SK-N-SH (cell line): Measurements from ENCODE around the gene PLEKHD1. TPM values are rescaled to one million over a fixed set of nuclear protein-coding genes. Genes with fewer than 3 reads are reported as not detected.

ENCODE experiments used
- CTCF ChIA-PET: fragments of 300-600, 350-600 bp; formaldehyde crosslinking; extraction: SDS; loops from one replicate; lab custom pipeline; 2021; lab: Yijun Ruan, JAX
- POLR2A ChIA-PET: fragments of 350-600 bp; sonication (Branson Sonifier 250); formaldehyde crosslinking; extraction: SDS; loops from one replicate; lab custom pipeline; 2020; ENCODE audit warnings: antibody characterized with exemption, inconsistent platforms; lab: Yijun Ruan, JAX
- DNase-seq: peaks from one replicate; pipeline ENCODE4 v3.0.0; 2012
- H2AFZ ChIP-seq: fragments of 200-600 bp; sonication (generic); 2 replicates; pipeline ENCODE4 v1.8.1; 2016; ENCODE audit warnings: antibody characterized with exemption, mild to moderate bottlenecking, low read depth
- H3F3A ChIP-seq: fragments of 200-600 bp; sonication (generic); replicated peaks from 2 replicates; pipeline ENCODE3; 2016; ENCODE audit warnings: antibody characterized with exemption, mild to moderate bottlenecking; ENCODE audit not compliant: insufficient read depth
- H3K27ac ChIP-seq, 2 experiments: fragments of 200-500 bp in 1 of 2; fragments of 200-600 bp in 1 of 2; sonication (Bioruptor generic) in 1 of 2; sonication (generic), shearing (Covaris generic) in 1 of 2; 2 replicates each; pipeline versions ENCODE4 v1.5.1 to v1.6.1; 2014 to 2016; ENCODE audit warnings: low read depth in 2 of 2, inconsistent platforms in 1 of 2, low read length in 1 of 2, mild to moderate bottlenecking in 1 of 2, mixed read lengths in 1 of 2
- H3K27me3 ChIP-seq: fragments of 200-600 bp; sonication (generic), shearing (Covaris generic); 2 replicates; pipeline ENCODE4 v1.6.1; 2016; ENCODE audit warnings: mixed run types; ENCODE audit not compliant: insufficient read depth
- H3K36me3 ChIP-seq, 2 experiments: fragments of 200-500 bp in 1 of 2; fragments of 200-600 bp in 1 of 2; sonication (Bioruptor generic) in 1 of 2; sonication (generic) in 1 of 2; replicated peaks in 1 of 2; 2 replicates each; pipeline versions ENCODE3 to v1.5.1; 2014 to 2016; ENCODE audit warnings: low read length in 1 of 2, mild to moderate bottlenecking in 1 of 2; ENCODE audit not compliant: insufficient read depth in 2 of 2, control insufficient read depth in 1 of 2
- H3K4me1 ChIP-seq, 2 experiments: fragments of 200-500 bp in 1 of 2; fragments of 200-600 bp in 1 of 2; sonication (Bioruptor generic) in 1 of 2; sonication (generic), shearing (Covaris generic) in 1 of 2; 2 replicates each; pipeline versions ENCODE4 v1.5.1 to v1.6.1; 2014 to 2016; ENCODE audit warnings: low read depth in 1 of 2, low read length in 1 of 2, mixed run types in 1 of 2; ENCODE audit not compliant: insufficient read depth in 2 of 2, control insufficient read depth in 1 of 2
- H3K4me2 ChIP-seq: fragments of 200-600 bp; sonication (generic), shearing (Covaris generic); 2 replicates; pipeline ENCODE4 v1.6.1; 2017; ENCODE audit warnings: mixed run types
- H3K4me3 ChIP-seq, 2 experiments: fragments of 200-500 bp in 1 of 2; fragments of 200-600 bp in 1 of 2; sonication (Bioruptor generic) in 1 of 2; sonication (generic), shearing (Covaris generic) in 1 of 2; 2 replicates each; pipeline versions ENCODE4 v1.5.1 to v1.8.1; 2014 to 2016; ENCODE audit warnings: low read depth in 2 of 2, inconsistent platforms in 1 of 2, low read length in 1 of 2, mild to moderate bottlenecking in 1 of 2, mixed read lengths in 1 of 2, moderate library complexity in 1 of 2
- H3K79me2 ChIP-seq: fragments of 200-600 bp; sonication (generic); 2 replicates; pipeline ENCODE4 v1.8.1; 2017; ENCODE audit warnings: mild to moderate bottlenecking; ENCODE audit not compliant: insufficient read depth
- H3K9ac ChIP-seq: fragments of 200-600 bp; sonication (generic); 2 replicates; pipeline ENCODE4 v1.6.1; 2017; ENCODE audit warnings: mixed run types
- H3K9me2 ChIP-seq: fragments of 200-600 bp; sonication (generic); 2 replicates; pipeline ENCODE4 v1.6.1; 2017; ENCODE audit warnings: mixed run types
- H3K9me3 ChIP-seq: fragments of 200-600 bp; sonication (generic); 2 replicates; pipeline ENCODE4 v1.6.1; 2017; ENCODE audit warnings: mixed run types, mild to moderate bottlenecking, moderate library complexity
- H4K20me1 ChIP-seq: fragments of 200-600 bp; sonication (generic); 2 replicates; pipeline ENCODE4 v1.6.1; 2017; ENCODE audit warnings: mild to moderate bottlenecking, mixed run types; ENCODE audit not compliant: insufficient read depth
- EP300 ChIP-seq, 2 experiments: IDR thresholded peaks; 2 replicates each; pipeline versions ENCODE4 v1.4.0 to v1.6.1; 2012; ENCODE audit warnings: borderline replicate concordance in 1 of 2, low read depth in 1 of 2, low read length in 1 of 2
- EZH2phosphoT487 ChIP-seq: fragments of 200-600 bp; sonication (generic); IDR thresholded peaks from 2 replicates; pipeline ENCODE4 v1.6.1; 2017; ENCODE audit warnings: low read depth, mixed run types, mild to moderate bottlenecking, antibody characterized with exemption, moderate library complexity, borderline replicate concordance
- FOSL2 ChIP-seq: IDR thresholded peaks from 2 replicates; pipeline ENCODE4 v1.4.0; 2012; ENCODE audit warnings: low read depth, mild to moderate bottlenecking, moderate library complexity, borderline replicate concordance
- FOXJ3 ChIP-seq: sonication (generic); formaldehyde crosslinking; IDR thresholded peaks from 2 replicates; pipeline ENCODE4 v1.5.1; 2020; ENCODE audit warnings: mild to moderate bottlenecking, missing genetic modification reagents
- FOXM1 ChIP-seq: IDR thresholded peaks from 2 replicates; pipeline ENCODE4 v1.4.0; 2012; ENCODE audit warnings: low read depth, mild to moderate bottlenecking
- GATA2 ChIP-seq: sonication (generic); formaldehyde crosslinking; IDR thresholded peaks from 2 replicates; pipeline ENCODE4 v1.5.0; 2020; ENCODE audit warnings: mild to moderate bottlenecking, missing genetic modification reagents
- NFIC ChIP-seq: IDR thresholded peaks from 2 replicates; pipeline ENCODE4 v1.4.0; 2012; ENCODE audit warnings: borderline replicate concordance
- POLR2AphosphoS5 ChIP-seq: IDR thresholded peaks from 2 replicates; pipeline ENCODE4 v1.6.1; 2012; ENCODE audit warnings: low read depth, low read length
- RAD21 ChIP-seq: IDR thresholded peaks from 2 replicates; pipeline ENCODE4 v1.6.1; 2012; ENCODE audit warnings: mild to moderate bottlenecking, low read length
- RFX5 ChIP-seq: IDR thresholded peaks from 2 replicates; pipeline ENCODE4 v1.6.1; 2012; ENCODE audit warnings: mild to moderate bottlenecking, improper control_type of control experiment, low read length
- RXRA ChIP-seq: IDR thresholded peaks from 2 replicates; pipeline ENCODE4 v1.4.0; 2012; ENCODE audit warnings: low read depth, mild to moderate bottlenecking, borderline replicate concordance
- SMC3 ChIP-seq: IDR thresholded peaks from 2 replicates; pipeline ENCODE4 v1.6.1; 2012; ENCODE audit warnings: low read depth, low read length, improper control_type of control experiment
- TAF1 ChIP-seq: IDR thresholded peaks from 2 replicates; pipeline ENCODE4 v1.6.1; 2012; ENCODE audit warnings: low read depth, mild to moderate bottlenecking, low read length, moderate library complexity, borderline replicate concordance
- TCF12 ChIP-seq: IDR thresholded peaks from 2 replicates; pipeline ENCODE4 v1.4.0; 2012
- USF1 ChIP-seq: IDR thresholded peaks from 2 replicates; pipeline ENCODE4 v1.4.0; 2012; ENCODE audit warnings: low read depth, borderline replicate concordance
- WGBS: methylation state at CpG from one replicate; pipeline ENCODE4 v1.1.6; 2017; ENCODE audit warnings: low lambda C conversion rate; 5-methylcytosine and 5-hydroxymethylcytosine counted together
- polyA plus RNA-seq, 3 experiments: library from polyadenylated mRNA; depleted of rRNA; stranded (reverse); fragments of >200 nt; gene quantifications; 2 replicates each; pipeline ENCODE4 v1.2.3, GENCODE V29; 2012
- TF ChIP-seq, protein P1 (sequence below): IDR thresholded peaks from 2 replicates; pipeline ENCODE4 v1.6.1; 2012; ENCODE audit warnings: mild to moderate bottlenecking, low read depth, low read length, moderate library complexity
- TF ChIP-seq, protein P2 (sequence below): fragments of 150-350 bp; IDR thresholded peaks from 2 replicates; pipeline ENCODE4 v1.6.1; 2016; ENCODE audit warnings: mild to moderate bottlenecking, low read depth, low read length

PLEKHD1 gene
- polyA plus RNA-seq, 1 of the 3 experiments (the other 2 are of a cell fraction) = 0.05 TPM

- TF ChIP-seq, protein P1, sequence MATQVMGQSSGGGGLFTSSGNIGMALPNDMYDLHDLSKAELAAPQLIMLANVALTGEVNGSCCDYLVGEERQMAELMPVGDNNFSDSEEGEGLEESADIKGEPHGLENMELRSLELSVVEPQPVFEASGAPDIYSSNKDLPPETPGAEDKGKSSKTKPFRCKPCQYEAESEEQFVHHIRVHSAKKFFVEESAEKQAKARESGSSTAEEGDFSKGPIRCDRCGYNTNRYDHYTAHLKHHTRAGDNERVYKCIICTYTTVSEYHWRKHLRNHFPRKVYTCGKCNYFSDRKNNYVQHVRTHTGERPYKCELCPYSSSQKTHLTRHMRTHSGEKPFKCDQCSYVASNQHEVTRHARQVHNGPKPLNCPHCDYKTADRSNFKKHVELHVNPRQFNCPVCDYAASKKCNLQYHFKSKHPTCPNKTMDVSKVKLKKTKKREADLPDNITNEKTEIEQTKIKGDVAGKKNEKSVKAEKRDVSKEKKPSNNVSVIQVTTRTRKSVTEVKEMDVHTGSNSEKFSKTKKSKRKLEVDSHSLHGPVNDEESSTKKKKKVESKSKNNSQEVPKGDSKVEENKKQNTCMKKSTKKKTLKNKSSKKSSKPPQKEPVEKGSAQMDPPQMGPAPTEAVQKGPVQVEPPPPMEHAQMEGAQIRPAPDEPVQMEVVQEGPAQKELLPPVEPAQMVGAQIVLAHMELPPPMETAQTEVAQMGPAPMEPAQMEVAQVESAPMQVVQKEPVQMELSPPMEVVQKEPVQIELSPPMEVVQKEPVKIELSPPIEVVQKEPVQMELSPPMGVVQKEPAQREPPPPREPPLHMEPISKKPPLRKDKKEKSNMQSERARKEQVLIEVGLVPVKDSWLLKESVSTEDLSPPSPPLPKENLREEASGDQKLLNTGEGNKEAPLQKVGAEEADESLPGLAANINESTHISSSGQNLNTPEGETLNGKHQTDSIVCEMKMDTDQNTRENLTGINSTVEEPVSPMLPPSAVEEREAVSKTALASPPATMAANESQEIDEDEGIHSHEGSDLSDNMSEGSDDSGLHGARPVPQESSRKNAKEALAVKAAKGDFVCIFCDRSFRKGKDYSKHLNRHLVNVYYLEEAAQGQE = no peak
- TF ChIP-seq FOXM1 (no peak), RFX5 (no peak), POLR2AphosphoS5 (no peak), USF1 (no peak), RAD21 (no peak), GATA2 (CRISPR knock-in tag) (no peak), TCF12 (no peak)
- TF ChIP-seq, protein P2, sequence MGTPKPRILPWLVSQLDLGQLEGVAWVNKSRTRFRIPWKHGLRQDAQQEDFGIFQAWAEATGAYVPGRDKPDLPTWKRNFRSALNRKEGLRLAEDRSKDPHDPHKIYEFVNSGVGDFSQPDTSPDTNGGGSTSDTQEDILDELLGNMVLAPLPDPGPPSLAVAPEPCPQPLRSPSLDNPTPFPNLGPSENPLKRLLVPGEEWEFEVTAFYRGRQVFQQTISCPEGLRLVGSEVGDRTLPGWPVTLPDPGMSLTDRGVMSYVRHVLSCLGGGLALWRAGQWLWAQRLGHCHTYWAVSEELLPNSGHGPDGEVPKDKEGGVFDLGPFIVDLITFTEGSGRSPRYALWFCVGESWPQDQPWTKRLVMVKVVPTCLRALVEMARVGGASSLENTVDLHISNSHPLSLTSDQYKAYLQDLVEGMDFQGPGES = no peak
Measured at GRCh38 chr14:69522026-69522425, 37.5 kb downstream of the PLEKHD1 start (continued).

GRCh38 chr14:69525896-69526295, 41.4 kb downstream of the PLEKHD1 start:
- ChIA-PET CTCF (interaction anchor here (0.8 to 9.7 kb wide), 4 partner anchors 9 to 59 kb away, joined by 3 to 98 read pairs (median 6); partner anchors contain the start of gene CCDC177), POLR2A (no interaction called here)
- 39% methylated on average over 6 of the region's 6 CpGs for WGBS

More at GRCh38 chr14:69525896-69526295, 41.4 kb downstream of the PLEKHD1 start:
- no peak overlapping the region for H3K27ac ChIP-seq
- H3K79me2 ChIP-seq = no peaks in the 10 kb centered on the region
- peaks cover 18% of the 10 kb centered on the region; the same call in 1 of the 2 replicates for H3K27me3 ChIP-seq
- no peaks in the 10 kb centered on the region for H3K9me3 ChIP-seq
- no peak overlapping the region for H3K4me3 ChIP-seq
- DNase-seq = no peak
- H3K4me2 ChIP-seq = no peak overlapping the region
- TF ChIP-seq EZH2phosphoT487 = no peak
- TF ChIP-seq FOSL2 = no peak
- no peak for TF ChIP-seq EP300 (IDR thresholded peaks at IDR 0.05; ENCODE audit: borderline replicate concordance in 1 of 2, low read depth in 1 of 2, low read length in 1 of 2)
- no peak for TF ChIP-seq NFIC
- TF ChIP-seq, protein P2 = no peak
- no peak for TF ChIP-seq FOXJ3 (CRISPR knock-in tag)
- TF ChIP-seq RAD21 = no peak
- TF ChIP-seq TAF1 = no peak
- no peak for TF ChIP-seq RFX5
- no peak for TF ChIP-seq RXRA
- TF ChIP-seq SMC3 = no peak
- H2AFZ ChIP-seq = no peak overlapping the region
- no peaks in the 10 kb centered on the region for H3F3A ChIP-seq
- H4K20me1 ChIP-seq = no peaks in the 10 kb centered on the region
- no peaks in the 10 kb centered on the region for H3K4me1 ChIP-seq
- H3K36me3 ChIP-seq = no peaks in the 10 kb centered on the region
- no peak overlapping the region for H3K9ac ChIP-seq
- no peaks in the 10 kb centered on the region for H3K9me2 ChIP-seq
